H9 (cell line): ENCODE measurements around the gene KLHL3. TPM values are rescaled to one million over a fixed set of nuclear protein-coding genes. Genes with fewer than 3 reads are reported as not detected.

Source experiments
- DNase-seq: peaks from one replicate; pipeline ENCODE4 v3.0.0-alpha.2; 2017
- H2AFZ ChIP-seq: one replicate; pipeline ENCODE4 v1.6.1; 2013; ENCODE audit warnings: mild to moderate bottlenecking, low read length, control low read depth, moderate library complexity
- H2AK5ac ChIP-seq: 2 replicates; pipeline ENCODE4 v1.6.1; 2013; ENCODE audit warnings: low read length, control low read depth, mixed read lengths; ENCODE audit not compliant: insufficient read length
- H2BK120ac ChIP-seq: one replicate; pipeline ENCODE4 v1.6.1; 2013; ENCODE audit warnings: low read depth, mild to moderate bottlenecking, low read length, control low read depth, inconsistent platforms; ENCODE audit not compliant: poor library complexity, severe bottlenecking
- H2BK12ac ChIP-seq: 2 replicates; pipeline ENCODE4 v1.6.1; 2013; ENCODE audit warnings: low read length, control low read depth, mixed read lengths, low read depth; ENCODE audit not compliant: insufficient read length
- H2BK15ac ChIP-seq: 2 replicates; pipeline ENCODE4 v1.6.1; 2013; ENCODE audit warnings: low read depth, low read length, control low read depth
- H2BK20ac ChIP-seq: one replicate; pipeline ENCODE4 v1.6.1; 2013; ENCODE audit warnings: low read depth, mild to moderate bottlenecking, low read length, control low read depth, inconsistent platforms; ENCODE audit not compliant: poor library complexity, severe bottlenecking
- H2BK5ac ChIP-seq: 2 replicates; pipeline ENCODE4 v1.6.1; 2013; ENCODE audit warnings: low read length, control low read depth, mixed read lengths; ENCODE audit not compliant: insufficient read length
- H3K14ac ChIP-seq: 2 replicates; pipeline ENCODE4 v1.6.1; 2013; ENCODE audit warnings: low read length, control low read depth; ENCODE audit not compliant: insufficient read depth
- H3K18ac ChIP-seq: 2 replicates; pipeline ENCODE4 v1.6.1; 2013; ENCODE audit warnings: low read depth, mild to moderate bottlenecking, mixed read lengths, low read length, control low read depth; ENCODE audit not compliant: insufficient read length
- H3K23ac ChIP-seq: 2 replicates; pipeline ENCODE4 v1.6.1; 2013; ENCODE audit warnings: low read length, control low read depth, mixed read lengths, low read depth; ENCODE audit not compliant: insufficient read length
- H3K23me2 ChIP-seq: 2 replicates; pipeline ENCODE4 v1.6.1; 2013; ENCODE audit warnings: low read depth, mild to moderate bottlenecking, mixed read lengths, low read length, control low read depth; ENCODE audit not compliant: insufficient read length, poor library complexity, severe bottlenecking
- H3K27ac ChIP-seq: 2 replicates; pipeline ENCODE4 v1.5.1; 2013; ENCODE audit warnings: low read length, control low read depth, mixed read lengths, low read depth; ENCODE audit not compliant: insufficient read length
- H3K27me3 ChIP-seq: 2 replicates; pipeline ENCODE4 v1.6.1; 2013; ENCODE audit warnings: low read length, control low read depth, inconsistent platforms; ENCODE audit not compliant: insufficient read depth
- H3K4ac ChIP-seq: 2 replicates; pipeline ENCODE4 v1.6.1; 2013; ENCODE audit warnings: low read depth, mild to moderate bottlenecking, control low read depth, inconsistent platforms, low read length, moderate library complexity
- H3K4me1 ChIP-seq: 2 replicates; pipeline ENCODE4 v1.6.1; 2013; ENCODE audit warnings: low read length, control low read depth, inconsistent platforms; ENCODE audit not compliant: insufficient read depth
- H3K4me2 ChIP-seq: 2 replicates; pipeline ENCODE4 v1.6.1; 2013; ENCODE audit warnings: low read length, control low read depth, mixed read lengths; ENCODE audit not compliant: insufficient read length, insufficient read depth
- H3K56ac ChIP-seq: 2 replicates; pipeline ENCODE4 v1.6.1; 2013; ENCODE audit warnings: low read depth, mild to moderate bottlenecking, mixed read lengths, low read length, control low read depth; ENCODE audit not compliant: insufficient read length
- H3K79me1 ChIP-seq: 2 replicates; pipeline ENCODE4 v1.6.1; 2013; ENCODE audit warnings: low read depth, mild to moderate bottlenecking, moderate library complexity, low read length, control low read depth, inconsistent platforms; ENCODE audit not compliant: insufficient read depth, poor library complexity, severe bottlenecking
- H3K79me2 ChIP-seq: 2 replicates; pipeline ENCODE4 v1.6.1; 2013; ENCODE audit warnings: low read length, control low read depth, inconsistent platforms; ENCODE audit not compliant: insufficient read depth
- H3K9ac ChIP-seq: 2 replicates; pipeline ENCODE4 v1.6.1; 2013; ENCODE audit warnings: low read length, control low read depth, mixed read lengths; ENCODE audit not compliant: insufficient read length; ENCODE audit errors: extremely low read depth
- H3K9me3 ChIP-seq: one replicate; pipeline ENCODE4 v1.6.1; 2013; ENCODE audit warnings: low read depth, low read length, inconsistent platforms; ENCODE audit not compliant: control insufficient read depth
- H3T11ph ChIP-seq: one replicate; pipeline ENCODE4 v1.6.1; 2013; ENCODE audit warnings: mild to moderate bottlenecking, low read length, control low read depth, inconsistent platforms
- H4K20me1 ChIP-seq: one replicate; pipeline ENCODE4 v1.6.1; 2013; ENCODE audit not compliant: control insufficient read depth, insufficient read length, insufficient read depth
- H4K5ac ChIP-seq: 2 replicates; pipeline ENCODE4 v1.6.1; 2013; ENCODE audit warnings: low read depth, mild to moderate bottlenecking, mixed read lengths, low read length, control low read depth; ENCODE audit not compliant: insufficient read length
- H4K8ac ChIP-seq: replicated peaks from 2 replicates; pipeline ENCODE4 v1.6.1; 2013; ENCODE audit warnings: low read length, control low read depth, mixed read lengths, low read depth; ENCODE audit not compliant: insufficient read length
- H4K91ac ChIP-seq: 2 replicates; pipeline ENCODE4 v1.6.1; 2013; ENCODE audit warnings: low read depth, mild to moderate bottlenecking, moderate library complexity, mixed read lengths, low read length, control low read depth; ENCODE audit not compliant: insufficient read length
- H3K27ac Mint-ChIP-seq, 3 experiments: 2 replicates in 2 of 3; 3 replicates in 1 of 3; pipeline ENCODE4 v1.8.0; 2020 to 2021; ENCODE audit warnings: mixed read lengths in 3 of 3, mild to moderate bottlenecking in 1 of 3, moderate library complexity in 1 of 3
- H3K27me3 Mint-ChIP-seq: 2 replicates; pipeline ENCODE4 v1.8.0; 2021; ENCODE audit warnings: low read depth, mild to moderate bottlenecking, moderate library complexity, mixed read lengths
- H3K36me3 Mint-ChIP-seq, 3 experiments: 2 replicates in 2 of 3; 3 replicates in 1 of 3; pipeline ENCODE4 v1.8.0; 2020 to 2021; ENCODE audit warnings: low read depth in 3 of 3, mixed read lengths in 3 of 3; ENCODE audit not compliant: insufficient read depth in 1 of 3
- H3K4me1 Mint-ChIP-seq, 2 experiments: 2 replicates each; pipeline ENCODE4 v1.8.0; 2020; ENCODE audit warnings: mixed read lengths in 2 of 2
- H3K4me3 Mint-ChIP-seq, 2 experiments: 2 replicates in 1 of 2; 3 replicates in 1 of 2; pipeline ENCODE4 v1.8.0; 2020 to 2021; ENCODE audit warnings: mild to moderate bottlenecking in 2 of 2, mixed read lengths in 2 of 2, moderate library complexity in 1 of 2
- H3K9me3 Mint-ChIP-seq, 2 experiments: 2 replicates in 1 of 2; 3 replicates in 1 of 2; pipeline ENCODE4 v1.8.0; 2020; ENCODE audit warnings: mild to moderate bottlenecking in 2 of 2, mixed read lengths in 2 of 2, moderate library complexity in 1 of 2
- WGBS: extraction: QIAGEN DNeasy Blood & Tissue Kit; methylation state at CpG from one replicate; pipeline ENCODE4 v1.1.7; 2013; ENCODE audit warnings: missing lambda C conversion rate, low lambda C conversion rate, mixed read lengths; ENCODE audit not compliant: insufficient read length; ENCODE audit errors: extremely low coverage; 5-methylcytosine and 5-hydroxymethylcytosine counted together
- total RNA-seq: library from RNA; stranded (reverse); gene quantifications from 2 replicates; pipeline ENCODE4 v1.2.1, GENCODE V29; 2021
- TF ChIP-seq, protein P1 (sequence below): fragments of 200-600 bp; sonication (generic); conservative IDR thresholded peaks from 3 replicates; pipeline ENCODE4 v1.8.0; 2021; ENCODE audit warnings: antibody characterized with exemption, mild to moderate bottlenecking

Gene KLHL3
- total RNA-seq, 1 experiment from 2014 or later: 12.8 TPM

GRCh38 chr5:137575847-137576246, 160.0 kb downstream of the KLHL3 start:
- DNase-seq: no peak
- Mint-ChIP-seq H3K4me1 (peaks cover 0 to 2% of the 10 kb centered on the region in 2 experiments; a peak in 1 of 4 replicates), H3K9me3 (no peaks in the 10 kb centered on the region), H3K4me3 (no peak overlapping the region), H3K36me3 (no peaks in the 10 kb centered on the region), H3K27ac (no peak overlapping the region), H3K27me3 (peaks cover 2% of the 10 kb centered on the region; the same call in 1 of the 2 replicates)
- Histone ChIP-seq H4K20me1 (no peaks in the 10 kb centered on the region), H3K4me1 (no peaks in the 10 kb centered on the region), H3T11ph (no peak overlapping the region), H2AK5ac (no peak overlapping the region), H3K9ac (no peak overlapping the region), H3K27ac (no peak overlapping the region), H3K14ac (no peak overlapping the region), H3K56ac (no peak overlapping the region), H3K27me3 (no peaks in the 10 kb centered on the region), H3K4me2 (no peak overlapping the region), H3K18ac (no peak overlapping the region), H3K79me2 (0 out of 2 replicates have a peak, but pooled peaks cover 1% of the 10 kb centered on the region), H3K23me2 (no peaks in the 10 kb centered on the region), H3K79me1 (no peaks in the 10 kb centered on the region), H2BK20ac (no peak overlapping the region), H3K4ac (no peak overlapping the region), H2BK12ac (no peak overlapping the region), H2BK5ac (no peak overlapping the region), H4K8ac (no peak overlapping the region), H2AFZ (no peak overlapping the region), H3K9me3 (no peaks in the 10 kb centered on the region), H4K91ac (no peak overlapping the region), H3K23ac (no peak overlapping the region), H2BK120ac (no peak overlapping the region), H2BK15ac (no peak overlapping the region), H4K5ac (no peak overlapping the region)
- TF ChIP-seq, protein P1, sequence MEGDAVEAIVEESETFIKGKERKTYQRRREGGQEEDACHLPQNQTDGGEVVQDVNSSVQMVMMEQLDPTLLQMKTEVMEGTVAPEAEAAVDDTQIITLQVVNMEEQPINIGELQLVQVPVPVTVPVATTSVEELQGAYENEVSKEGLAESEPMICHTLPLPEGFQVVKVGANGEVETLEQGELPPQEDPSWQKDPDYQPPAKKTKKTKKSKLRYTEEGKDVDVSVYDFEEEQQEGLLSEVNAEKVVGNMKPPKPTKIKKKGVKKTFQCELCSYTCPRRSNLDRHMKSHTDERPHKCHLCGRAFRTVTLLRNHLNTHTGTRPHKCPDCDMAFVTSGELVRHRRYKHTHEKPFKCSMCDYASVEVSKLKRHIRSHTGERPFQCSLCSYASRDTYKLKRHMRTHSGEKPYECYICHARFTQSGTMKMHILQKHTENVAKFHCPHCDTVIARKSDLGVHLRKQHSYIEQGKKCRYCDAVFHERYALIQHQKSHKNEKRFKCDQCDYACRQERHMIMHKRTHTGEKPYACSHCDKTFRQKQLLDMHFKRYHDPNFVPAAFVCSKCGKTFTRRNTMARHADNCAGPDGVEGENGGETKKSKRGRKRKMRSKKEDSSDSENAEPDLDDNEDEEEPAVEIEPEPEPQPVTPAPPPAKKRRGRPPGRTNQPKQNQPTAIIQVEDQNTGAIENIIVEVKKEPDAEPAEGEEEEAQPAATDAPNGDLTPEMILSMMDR: no peak
- WGBS: no CpG with 5 or more reads among the region's 2 CpGs
